Measurements from ENCODE around the gene KCNAB1. TPM values are rescaled to one million over a fixed set of nuclear protein-coding genes. Genes with fewer than 3 reads are reported as not detected.

The KCNAB1 gene
- total RNA-seq, 2 donors from 2014 or later: 0.49 to 0.81 TPM

DNA sequence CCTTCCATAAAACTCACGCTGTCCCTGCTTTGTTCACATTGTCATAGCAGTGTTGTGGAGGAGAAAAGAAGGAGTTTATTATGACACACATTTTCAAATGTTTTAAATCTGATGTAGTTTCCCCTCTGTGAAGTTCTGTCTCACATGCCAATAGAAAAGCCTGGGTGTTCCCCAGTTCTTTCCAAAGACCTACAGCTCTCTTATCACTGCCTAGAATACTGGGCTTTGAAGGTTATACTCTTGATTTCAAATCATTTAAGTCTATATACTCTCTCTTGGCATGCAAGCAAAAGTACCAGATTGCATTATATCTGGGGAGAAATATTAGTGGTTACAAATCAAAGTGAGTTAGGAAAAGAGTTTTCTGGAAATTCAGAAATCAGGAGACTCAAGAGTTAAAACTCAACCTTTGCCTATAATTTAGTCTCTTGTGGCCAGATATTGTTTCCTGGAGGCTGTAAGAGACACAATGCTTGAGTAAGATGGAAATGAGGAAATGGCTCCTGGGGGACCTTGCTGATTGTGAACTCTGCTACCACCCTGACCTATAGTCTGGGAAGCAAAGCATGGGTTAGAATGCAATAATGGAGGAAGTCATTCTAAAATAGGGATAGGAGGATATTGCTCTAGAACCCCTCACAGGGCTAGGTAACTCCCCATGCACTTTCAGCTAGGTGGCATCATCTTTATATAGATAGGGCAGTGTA lies 182.8 kb downstream of the KCNAB1 start:
- Histone ChIP-seq H3K36me3 (ENCODE audit: control insufficient read depth, insufficient read depth, low read length) (no peaks in the 10 kb centered on the region), H3K9me3 (ENCODE audit: control insufficient read depth, low read length) (no peaks in the 10 kb centered on the region), H3K9ac (ENCODE audit: extremely low read depth, low read length, poor library complexity, severe bottlenecking) (no peak overlapping the region), H3K4me1 (ENCODE audit: control insufficient read depth, insufficient read depth, low read length) (no peaks in the 10 kb centered on the region), H3K27me3 (ENCODE audit: control insufficient read depth, insufficient read depth, low read length, poor library complexity, severe bottlenecking) (peaks cover 11% of the 10 kb centered on the region), H3K27ac (ENCODE audit: low read depth, low read length) (no peak overlapping the region), H3K4me3 (ENCODE audit: low read length) (no peak overlapping the region)
- Mint-ChIP-seq H3K9me3 (no peaks in the 10 kb centered on the region), H3K4me1 (no peaks in the 10 kb centered on the region), H3K4me3 (no peak overlapping the region), H3K27ac (no peak overlapping the region), H3K36me3 (ENCODE audit: low read depth) (no peaks in the 10 kb centered on the region), H3K27me3 (ENCODE audit: insufficient read depth) (no peaks in the 10 kb centered on the region)
- TF ChIP-seq CTCF (conservative IDR thresholded peaks at IDR 0.05): no peak
- 100% methylated on average over 1 of the region's 1 CpG; no CpG with 5 or more reads in 1 of the 2 experiments for WGBS, 2 experiments (ENCODE audit: insufficient coverage in 1 of 2, insufficient read length in 1 of 2)
- DNase-seq: no peak

DNA sequence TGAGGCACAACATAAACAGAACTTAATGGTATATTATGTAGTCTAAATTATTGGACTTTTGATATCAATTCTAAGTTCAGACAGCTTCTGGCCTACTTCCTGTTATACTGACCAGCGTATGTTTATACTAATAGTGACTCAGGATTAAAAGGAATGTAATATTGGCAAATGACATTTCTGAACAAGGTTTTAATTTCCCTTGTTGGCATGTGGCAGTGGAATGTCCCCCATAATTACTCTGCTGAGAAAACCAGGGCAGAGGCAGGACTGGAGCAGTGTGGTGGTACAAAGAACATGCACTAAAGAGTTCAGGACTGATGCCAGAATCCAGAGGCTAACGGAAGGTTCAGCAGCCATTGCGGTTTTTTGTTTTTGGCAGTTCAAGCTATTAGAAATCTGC lies 184.0 kb downstream of the KCNAB1 start:
- DNase-seq: no peak
- no peak overlapping the region for H3K4me3 Mint-ChIP-seq
- no peak overlapping the region for H3K27ac Mint-ChIP-seq
- Histone ChIP-seq H3K27me3 (ENCODE audit: control insufficient read depth, insufficient read depth, low read length, poor library complexity, severe bottlenecking) (peaks cover 11% of the 10 kb centered on the region), H3K4me1 (ENCODE audit: control insufficient read depth, insufficient read depth, low read length) (no peaks in the 10 kb centered on the region), H3K9me3 (ENCODE audit: control insufficient read depth, low read length) (no peaks in the 10 kb centered on the region), H3K4me3 (ENCODE audit: low read length) (no peak overlapping the region), H3K9ac (ENCODE audit: extremely low read depth, low read length, poor library complexity, severe bottlenecking) (no peak overlapping the region), H3K36me3 (ENCODE audit: control insufficient read depth, insufficient read depth, low read length) (no peaks in the 10 kb centered on the region), H3K27ac (ENCODE audit: low read depth, low read length) (no peak overlapping the region)
- no peaks in the 10 kb centered on the region for H3K36me3 Mint-ChIP-seq (ENCODE audit: low read depth)
- H3K9me3 Mint-ChIP-seq: no peaks in the 10 kb centered on the region
- TF ChIP-seq CTCF (conservative IDR thresholded peaks at IDR 0.05): no peak
- H3K4me1 Mint-ChIP-seq: no peaks in the 10 kb centered on the region
- 94 to 98% methylated on average over 3 of the region's 3 CpGs for WGBS, 2 experiments (ENCODE audit: insufficient coverage in 1 of 2, insufficient read length in 1 of 2)
- H3K27me3 Mint-ChIP-seq (ENCODE audit: insufficient read depth): no peaks in the 10 kb centered on the region

DNA sequence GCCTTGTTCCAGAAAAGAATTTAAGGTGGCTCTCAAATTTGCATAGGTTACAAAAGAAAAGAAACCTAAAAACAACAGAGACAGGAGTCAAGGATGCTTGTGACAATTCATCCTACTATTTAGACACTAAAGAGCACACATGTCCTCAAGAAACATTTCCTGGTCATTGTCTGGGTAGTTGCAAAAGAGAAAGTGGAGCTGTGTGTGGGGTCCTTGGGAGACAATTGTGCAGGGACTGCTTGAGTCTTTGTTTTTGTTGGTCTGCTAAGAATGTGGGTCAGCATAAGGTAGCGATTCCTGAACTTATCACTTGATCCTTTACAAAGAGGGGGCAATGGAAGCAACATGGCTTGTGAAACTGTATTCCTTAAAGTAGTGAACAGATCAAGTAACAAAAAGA lies 185.3 kb downstream of the KCNAB1 start:
- Histone ChIP-seq H3K27ac (ENCODE audit: low read depth, low read length) (no peak overlapping the region), H3K4me3 (ENCODE audit: low read length) (no peak overlapping the region), H3K9me3 (ENCODE audit: control insufficient read depth, low read length) (no peaks in the 10 kb centered on the region), H3K9ac (ENCODE audit: extremely low read depth, low read length, poor library complexity, severe bottlenecking) (no peak overlapping the region), H3K27me3 (ENCODE audit: control insufficient read depth, insufficient read depth, low read length, poor library complexity, severe bottlenecking) (peaks cover 4% of the 10 kb centered on the region), H3K4me1 (ENCODE audit: control insufficient read depth, insufficient read depth, low read length) (no peaks in the 10 kb centered on the region), H3K36me3 (ENCODE audit: control insufficient read depth, insufficient read depth, low read length) (no peaks in the 10 kb centered on the region)
- DNase-seq: no peak
- Mint-ChIP-seq H3K4me1 (no peaks in the 10 kb centered on the region), H3K27me3 (ENCODE audit: insufficient read depth) (no peaks in the 10 kb centered on the region), H3K4me3 (no peak overlapping the region), H3K9me3 (no peaks in the 10 kb centered on the region), H3K36me3 (ENCODE audit: low read depth) (no peaks in the 10 kb centered on the region), H3K27ac (no peak overlapping the region)
- WGBS, 2 experiments (ENCODE audit: insufficient coverage in 1 of 2, insufficient read length in 1 of 2): 80 to 95% methylated on average over 1 of the region's 1 CpG
- no peak for TF ChIP-seq CTCF (conservative IDR thresholded peaks at IDR 0.05)

Data from endodermal cell (in vitro differentiated cells).